Hematopoietic multipotent progenitor cell treated with erythropoietin and hydrocortisone succinate and interleukin-3 and kit ligand, for 8 days (in vitro differentiated cells): ENCODE data around the gene RALGPS2.
"Not testable (repeated sequence)": the region's sequence is repeated elsewhere in the genome, so short reads cannot be mapped to it uniquely, and the experiment has no call there.

ENCODE experiments used
- DNase-seq: peaks from one replicate; pipeline ENCODE4 v3.0.0-alpha.2; 2015

The RALGPS2 gene

DNA sequence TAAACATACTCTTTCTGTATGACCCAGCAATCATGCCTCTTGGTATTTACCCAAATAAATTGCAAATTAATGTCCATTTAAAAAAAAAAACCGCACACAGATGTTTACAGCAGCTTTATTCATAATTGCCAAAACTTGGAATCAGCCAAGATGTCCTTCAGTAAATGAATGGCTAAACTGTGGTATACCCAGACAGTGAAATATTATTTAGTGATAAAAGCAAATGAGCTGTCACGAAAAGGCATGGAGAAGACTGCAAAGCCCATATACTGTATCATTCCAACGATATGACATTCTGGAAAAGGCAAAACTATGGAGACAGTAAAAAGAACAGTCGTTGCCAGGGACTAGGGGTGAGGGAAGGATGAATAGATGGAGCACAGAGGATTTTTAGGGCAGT is 223.6 kb downstream of the RALGPS2 start:
- DNase-seq = no peak

DNA sequence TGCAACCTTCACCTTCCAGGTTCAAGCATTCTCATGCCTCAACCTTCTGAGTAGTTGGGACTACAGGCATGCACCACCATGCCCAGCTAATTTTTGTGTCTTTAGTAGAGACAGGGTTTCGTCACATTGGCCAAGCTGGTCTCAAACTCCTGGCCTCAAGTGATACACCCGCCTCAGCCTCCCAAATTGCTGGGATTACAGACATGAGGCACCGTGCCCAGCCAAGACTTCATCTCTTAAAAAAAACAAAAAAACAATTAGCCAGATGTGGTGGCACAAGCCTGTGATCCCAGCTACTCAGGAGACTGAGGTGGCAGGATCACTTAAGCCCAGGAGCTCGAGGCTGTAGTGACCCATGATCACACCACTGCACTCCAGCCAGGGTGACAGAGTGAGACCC is 224.8 kb downstream of the RALGPS2 start:
- DNase-seq = not testable (repeated sequence)

DNA sequence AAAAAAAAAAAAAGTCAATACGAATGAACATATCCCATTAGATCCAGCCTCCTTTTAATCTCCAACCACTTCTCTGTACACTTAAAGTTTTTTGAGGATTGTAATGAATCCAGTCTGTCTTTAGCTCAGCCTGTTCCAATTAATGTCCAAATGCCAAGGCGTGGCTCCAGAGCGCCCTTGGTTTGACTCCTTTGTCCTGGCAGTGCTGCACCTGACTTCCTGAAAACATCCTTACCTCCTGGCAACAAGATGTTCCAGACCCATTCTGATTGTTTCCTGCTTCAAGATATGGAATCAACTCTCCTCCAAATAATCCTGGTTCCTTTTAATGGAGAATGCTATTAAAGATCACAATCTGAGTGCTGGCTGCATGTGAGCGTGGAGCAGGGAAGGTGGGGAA is 226.6 kb downstream of the RALGPS2 start:
- no peak for DNase-seq

DNA sequence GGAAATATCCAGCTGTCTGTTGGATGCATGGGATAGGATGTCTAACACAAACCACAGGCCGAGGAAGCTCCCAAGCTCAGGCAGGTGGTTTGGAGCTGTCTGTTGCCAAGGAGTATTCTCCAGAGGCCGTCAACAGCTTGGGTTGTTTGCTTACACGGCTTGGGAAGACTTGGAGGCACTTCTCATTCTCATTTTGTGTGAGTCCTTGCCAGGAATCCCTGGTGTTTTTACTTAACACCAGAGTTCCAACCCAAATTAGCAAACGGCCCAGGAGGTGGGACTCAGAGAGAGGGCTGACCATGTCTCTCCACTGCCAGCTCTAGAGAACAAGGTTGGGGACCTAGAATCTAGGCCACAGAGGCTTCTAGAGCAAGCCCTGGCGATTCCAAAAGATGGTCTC is 228.0 kb downstream of the RALGPS2 start:
- DNase-seq = no peak

DNA sequence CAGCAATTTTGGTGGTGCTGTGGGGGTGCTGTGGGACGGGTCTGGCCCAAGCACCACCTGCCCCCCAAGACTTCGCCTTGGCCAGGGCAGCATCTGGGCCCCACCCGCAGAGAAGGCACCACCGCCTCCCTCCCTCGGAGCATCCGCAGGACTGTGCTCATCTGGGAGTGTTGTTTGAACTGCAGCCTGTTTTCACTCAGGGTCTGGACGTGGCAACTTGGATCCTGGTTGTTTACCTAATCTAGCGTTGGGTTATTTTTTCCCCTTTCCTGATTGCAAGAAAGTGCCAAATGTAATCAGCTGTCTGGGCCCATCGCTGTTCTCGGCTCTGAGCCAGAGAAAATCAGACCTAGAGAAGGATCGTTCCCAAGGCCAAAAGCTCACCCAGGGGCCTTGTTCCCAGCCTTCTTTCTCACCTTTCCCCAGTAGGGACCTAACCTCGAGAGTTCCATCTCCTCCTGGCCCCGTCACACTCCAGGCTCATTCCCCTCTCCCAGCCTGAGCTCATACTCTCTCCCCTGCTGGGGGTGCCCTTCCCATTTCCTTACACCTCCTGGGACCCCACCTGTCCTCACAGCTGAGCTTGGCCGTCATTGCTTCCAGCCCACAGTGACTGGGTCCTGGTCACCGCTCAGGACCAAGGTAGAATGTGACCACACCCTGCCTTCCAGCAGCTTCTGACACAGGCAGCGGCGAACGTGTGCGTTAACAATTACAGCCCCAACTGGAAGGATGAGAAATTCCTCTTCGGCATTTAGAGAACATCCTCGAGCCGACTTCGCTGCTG is 228.7 kb downstream of the RALGPS2 start:
- DNase-seq = no peak

DNA sequence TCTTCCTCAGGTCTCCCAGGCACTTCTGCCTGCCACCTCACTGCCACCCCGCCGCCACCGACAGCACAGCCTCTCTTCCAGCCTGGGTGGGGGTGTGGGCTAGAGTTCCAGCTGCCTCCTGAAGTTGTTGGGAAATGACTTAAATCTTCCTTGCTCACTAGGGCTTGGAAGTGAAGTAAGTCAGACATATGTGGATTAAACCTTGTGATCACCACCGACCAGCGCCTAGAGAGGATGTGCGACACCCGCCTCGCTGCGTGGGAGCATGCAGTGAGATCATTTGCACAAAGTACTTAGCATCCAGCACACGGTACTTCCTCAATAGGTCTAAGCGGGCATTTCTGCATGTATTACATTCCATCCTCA is 229.3 kb downstream of the RALGPS2 start:
- DNase-seq = no peak

DNA sequence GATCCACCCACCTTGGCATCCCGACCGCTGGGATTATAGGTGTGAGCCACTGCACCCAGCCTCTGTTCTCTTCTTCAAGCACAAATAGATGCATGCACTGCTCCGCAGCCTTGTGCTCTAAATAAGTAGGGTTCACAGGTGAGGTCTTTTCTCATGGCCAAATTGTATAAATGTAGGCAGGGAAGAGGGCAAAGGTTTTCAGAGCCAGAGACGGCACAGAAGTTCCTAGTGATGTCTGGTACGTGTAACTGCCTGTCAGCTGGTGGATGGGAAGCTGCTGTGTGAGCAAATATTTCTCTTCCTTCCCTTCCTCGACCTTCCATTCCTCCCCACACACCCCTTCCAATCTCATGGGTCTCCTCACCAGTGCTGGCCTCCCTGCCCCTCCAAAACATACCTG is 229.9 kb downstream of the RALGPS2 start:
- no peak for DNase-seq

DNA sequence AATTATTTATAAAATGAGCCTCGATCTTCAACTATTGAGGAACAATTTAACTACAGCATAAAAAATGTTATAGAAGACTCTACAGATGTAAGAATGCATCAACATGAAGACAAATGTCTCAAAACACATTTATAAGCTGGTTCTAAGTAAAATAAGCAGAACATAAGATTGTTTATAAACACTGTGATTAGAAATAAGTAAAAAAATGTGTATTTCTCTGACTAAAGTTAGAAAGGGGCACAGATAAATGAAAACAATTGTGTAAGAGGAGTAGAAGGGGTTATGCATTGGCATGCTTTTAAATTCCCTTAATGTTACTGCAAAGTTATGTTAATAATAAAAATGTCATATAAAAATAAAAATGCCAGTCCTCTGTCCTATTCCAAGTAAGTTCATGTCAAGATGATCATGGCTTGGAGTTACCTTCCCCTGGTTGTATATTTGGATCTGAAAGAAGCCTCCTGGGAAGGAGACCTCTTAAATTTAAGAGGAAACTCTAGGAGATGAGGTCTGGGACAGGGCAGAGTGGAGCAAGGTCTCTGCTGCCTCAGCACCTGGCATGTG is 230.4 kb downstream of the RALGPS2 start:
- DNase-seq = no peak

DNA sequence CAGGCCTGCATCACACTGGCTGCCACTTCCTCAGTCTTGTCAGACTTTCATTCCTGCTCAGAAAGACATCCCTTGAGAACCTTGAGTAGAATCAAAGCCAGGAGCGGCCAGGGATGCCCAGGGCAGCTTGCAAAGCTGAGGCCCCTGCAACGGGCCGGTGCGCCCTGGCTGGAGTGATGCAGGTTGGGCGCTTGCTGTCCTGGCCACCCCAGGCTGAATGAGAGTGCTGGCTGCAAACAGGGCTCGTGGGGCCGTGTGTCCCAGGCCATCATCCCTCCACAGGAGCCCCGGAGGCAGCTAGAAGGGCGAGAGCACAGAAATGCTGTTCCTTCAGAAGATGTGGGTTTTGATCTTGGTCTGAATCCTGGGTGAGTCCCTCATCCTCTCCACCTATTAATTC is 233.4 kb downstream of the RALGPS2 start:
- DNase-seq = no peak

DNA sequence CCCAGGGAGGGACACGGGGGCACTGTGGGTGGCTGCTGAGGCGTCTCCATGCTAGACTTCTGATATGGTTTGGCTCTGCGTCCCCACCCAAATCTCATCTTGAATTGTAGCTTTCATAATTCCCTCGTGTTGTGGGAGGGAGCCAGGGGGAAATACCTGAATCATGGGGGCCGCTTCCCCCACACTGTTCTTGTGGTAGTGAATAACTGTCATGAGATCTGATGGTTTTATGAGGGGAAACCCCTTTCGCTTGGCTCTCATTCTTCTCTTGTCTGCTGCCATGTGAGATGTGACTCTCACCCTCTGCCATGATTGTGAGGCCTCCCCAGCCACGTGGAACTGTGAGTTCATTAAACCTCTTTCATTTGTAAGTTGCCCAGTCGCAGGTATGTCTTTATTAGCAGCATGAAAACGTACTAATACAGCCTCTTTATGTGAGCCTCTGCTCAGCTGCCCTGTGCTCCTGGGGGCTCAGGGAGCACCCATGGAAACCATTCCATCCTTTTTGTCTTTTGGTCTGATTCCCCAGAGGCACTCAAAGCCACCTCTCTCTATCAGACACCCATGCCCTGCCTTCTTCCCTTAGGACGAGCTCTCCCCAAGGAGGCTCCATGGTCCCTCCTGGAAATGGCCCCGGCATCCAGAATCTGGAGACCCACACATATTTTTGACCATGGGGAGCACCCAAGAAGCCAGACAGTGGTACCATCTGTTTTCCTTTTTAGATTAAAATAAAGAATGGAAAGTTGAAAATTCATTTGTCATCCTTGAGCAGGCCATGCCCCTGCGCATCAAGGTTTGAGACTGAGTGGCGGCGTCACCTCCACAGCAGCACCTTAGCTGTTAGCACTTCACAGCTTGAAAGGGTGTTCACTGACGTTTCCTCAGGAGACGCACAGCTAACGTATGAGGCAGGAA is 234.8 kb downstream of the RALGPS2 start:
- DNase-seq = no peak

DNA sequence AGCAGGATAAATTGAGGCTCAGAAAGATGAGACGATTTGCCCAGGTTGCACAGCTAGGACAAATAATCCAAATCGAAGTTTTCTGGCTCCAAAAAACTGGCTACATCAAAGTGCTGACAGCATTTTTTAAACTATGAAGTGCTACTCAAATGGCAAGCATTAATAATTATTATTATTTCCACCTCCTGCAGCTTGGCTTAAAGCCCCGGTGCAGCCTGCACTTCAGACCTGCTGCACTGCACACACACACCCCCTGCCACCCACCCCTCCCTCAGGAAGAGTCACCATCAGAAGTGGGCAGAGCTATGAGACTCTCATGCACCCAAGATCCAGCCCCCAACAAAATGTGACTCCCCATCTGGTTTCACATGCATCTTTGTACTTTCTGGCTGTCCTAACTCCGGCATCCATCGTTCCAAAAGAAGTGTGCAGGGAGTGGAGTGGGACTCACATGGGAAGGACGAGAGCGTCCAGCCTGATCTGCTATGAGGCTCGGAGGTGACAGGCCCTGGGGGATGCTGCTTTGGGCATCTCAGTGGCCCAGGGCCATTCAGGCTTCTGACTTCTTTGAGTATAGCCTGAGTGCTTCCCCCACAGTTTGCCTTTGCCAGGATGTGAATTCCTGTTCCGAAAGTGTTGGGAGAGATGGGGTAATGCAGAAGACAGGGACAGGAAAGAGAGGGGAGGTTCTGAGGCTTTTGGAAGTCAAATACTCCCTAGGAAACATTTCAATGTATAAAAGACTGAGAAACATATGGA is 235.6 kb downstream of the RALGPS2 start:
- DNase-seq = no peak

DNA sequence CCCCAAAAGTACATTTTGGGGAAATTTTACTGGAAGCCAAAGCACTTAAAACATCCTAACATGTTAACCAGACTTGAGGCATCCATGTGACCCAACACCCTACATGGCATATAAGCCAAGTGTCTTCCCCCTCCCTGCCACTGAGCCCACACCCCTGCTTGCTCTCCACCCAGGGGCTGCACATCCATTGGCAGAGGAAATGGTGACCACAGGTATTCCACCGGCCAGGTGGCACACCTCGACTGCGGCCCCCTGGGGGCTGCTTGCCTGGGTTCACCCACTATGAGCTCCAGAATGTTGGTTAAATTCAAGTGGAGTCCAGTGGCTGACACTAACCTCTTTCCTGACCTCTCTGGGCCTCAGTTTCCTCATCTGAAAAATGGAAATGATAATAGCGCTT is 236.3 kb downstream of the RALGPS2 start:
- DNase-seq = no peak

DNA sequence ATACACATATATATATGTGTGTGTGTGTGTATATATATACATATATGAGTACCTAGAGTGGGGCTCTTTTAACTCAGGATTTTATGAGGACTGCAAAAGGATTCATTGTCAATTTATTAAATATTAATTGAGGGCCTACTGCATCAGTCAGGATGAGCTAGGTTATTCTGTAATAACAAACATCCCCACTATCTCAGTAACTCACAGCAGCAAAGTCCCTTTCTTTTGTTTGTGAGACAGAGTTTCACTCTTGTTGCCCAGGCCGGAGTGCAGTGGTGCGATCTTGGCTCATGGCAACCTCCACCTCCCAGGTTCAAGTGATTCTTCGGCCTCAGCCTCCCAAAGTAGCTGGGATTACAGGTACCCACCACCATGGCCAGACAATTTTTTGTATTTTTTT is 236.8 kb downstream of the RALGPS2 start:
- no peak for DNase-seq

DNA sequence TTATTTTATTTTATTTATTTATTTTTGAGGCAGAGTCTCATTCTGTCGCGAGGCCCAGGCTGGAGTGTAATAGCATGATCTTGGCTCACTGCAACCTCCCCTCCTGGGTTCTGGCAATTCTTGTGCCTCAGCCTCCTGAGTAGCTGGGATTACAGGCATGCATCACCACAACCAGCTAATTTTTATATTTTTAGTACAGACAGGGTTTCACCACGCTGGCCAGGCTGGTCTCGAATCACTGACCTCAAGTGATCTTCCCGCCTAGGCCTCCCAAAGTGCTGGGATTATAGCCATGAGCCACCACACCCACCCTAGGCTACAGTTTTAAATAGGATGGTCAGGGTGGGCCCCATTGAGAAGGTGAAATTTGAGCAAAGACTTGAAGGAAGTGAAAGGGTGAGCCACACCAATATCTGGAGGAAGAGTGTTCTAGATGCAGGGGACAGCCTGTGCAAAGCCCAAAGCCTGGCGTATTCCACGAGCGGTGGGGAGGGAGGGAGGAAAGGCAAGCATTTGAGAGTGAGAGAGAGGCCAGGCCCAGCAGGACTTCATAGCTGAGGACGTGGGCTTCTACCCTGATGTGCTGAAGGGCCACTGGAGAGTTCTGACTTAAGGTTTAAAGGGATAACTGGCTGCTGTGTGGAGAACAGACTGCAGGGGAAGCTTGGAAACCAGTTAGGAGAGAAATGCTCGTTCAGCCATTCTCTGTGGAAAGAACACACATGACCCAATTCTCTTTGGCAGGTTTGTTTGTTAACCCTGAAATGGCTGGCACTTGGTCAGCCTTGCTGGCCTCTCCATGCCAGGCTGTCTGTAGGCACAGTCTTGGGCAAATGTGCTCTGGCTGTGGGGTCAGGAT is 238.0 kb downstream of the RALGPS2 start:
- no peak for DNase-seq

DNA sequence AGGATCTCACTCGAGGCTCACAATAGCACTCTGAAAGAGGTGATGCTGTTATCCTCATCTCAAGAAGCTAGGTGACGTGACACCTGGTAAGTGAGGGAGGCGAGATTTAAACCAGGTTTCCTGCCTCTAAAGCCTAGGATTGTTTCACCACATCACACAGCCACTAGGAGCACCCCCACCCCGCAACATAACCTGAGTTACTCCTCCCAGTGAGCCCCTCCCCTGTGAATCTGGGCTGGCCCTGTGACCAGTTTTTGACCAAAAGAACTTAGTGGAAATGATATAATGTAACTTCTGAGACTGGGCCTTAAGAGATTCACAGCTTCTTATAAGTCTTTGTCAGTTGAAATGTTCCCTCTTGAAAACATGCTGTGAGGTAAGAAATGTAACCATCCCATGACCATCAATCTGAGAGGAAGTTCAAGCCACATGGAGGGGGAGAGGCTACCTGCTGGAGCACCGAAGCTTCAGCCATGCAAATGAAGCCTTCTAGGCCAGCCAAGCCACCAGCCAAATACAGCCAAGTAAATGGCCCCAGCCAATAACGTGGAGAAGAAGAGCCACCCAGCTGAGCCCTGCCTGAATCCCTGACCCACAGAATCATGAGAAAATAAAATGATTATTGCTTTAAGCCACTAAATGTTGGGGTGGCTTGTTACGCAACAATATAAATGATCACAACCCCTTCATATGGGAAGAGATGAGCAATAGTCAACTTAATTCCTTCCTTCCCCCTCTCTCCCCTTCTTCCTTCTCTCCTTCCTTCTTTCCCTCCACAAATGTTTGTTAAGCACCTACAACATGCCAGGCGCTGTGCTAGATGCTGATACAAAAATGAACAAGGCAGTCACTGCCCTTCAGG is 239.7 kb downstream of the RALGPS2 start:
- no peak for DNase-seq

DNA sequence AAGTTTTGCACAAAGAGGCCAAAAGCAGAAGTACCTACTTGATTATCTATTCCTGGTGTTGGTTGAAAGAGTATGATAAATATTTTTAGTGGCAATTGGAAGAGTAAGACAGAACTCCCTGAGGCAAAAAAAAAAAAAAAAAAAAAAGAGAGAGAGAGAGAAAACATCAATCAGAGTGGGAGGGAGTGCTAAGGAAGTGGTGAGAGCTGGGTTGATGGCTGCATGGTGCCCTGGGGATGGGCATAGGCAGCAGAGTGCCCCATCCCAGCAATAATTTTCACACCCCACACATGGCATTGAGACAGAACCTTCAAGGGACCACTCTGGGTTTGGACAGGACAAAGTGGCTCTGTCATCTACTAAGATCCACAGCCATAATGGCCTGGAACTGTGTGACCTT is 241.3 kb downstream of the RALGPS2 start:
- DNase-seq = no peak

DNA sequence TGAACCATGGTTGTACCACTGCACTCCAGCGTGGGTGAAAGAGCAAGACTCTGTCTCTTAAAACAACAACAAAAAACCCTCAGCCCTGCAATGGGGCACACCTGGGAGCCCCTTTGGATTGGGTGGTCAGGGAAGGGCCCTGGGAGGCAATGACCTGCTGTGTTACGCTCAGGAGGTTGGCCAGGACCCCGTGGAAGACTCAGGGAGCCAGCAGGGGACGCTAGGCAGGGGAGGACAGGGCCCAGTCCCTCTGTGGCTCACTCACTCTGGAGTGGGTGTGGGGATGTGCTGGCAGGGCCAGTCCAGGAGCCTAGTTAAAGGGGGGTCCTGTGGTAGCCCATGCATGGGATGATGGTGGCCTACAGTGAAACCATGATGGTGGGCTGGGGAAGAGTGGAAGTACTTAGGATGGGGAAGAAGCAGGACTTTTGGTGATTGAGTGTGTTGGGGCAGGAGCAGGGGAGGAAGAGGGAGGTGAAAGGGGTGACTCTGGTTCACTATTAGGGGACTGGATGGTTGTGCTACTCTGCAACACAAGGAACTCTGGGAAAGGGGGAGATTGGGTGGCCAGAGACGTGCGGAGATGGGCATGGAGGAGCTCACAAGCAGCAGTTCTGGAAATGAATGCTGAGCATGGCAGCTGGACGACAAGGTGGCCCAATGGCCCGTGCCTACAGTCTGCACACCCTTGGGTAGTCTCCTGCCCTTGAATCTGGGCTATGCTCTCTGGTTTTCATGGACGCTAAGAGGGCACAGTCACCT is 244.4 kb downstream of the RALGPS2 start:
- DNase-seq = no peak

DNA sequence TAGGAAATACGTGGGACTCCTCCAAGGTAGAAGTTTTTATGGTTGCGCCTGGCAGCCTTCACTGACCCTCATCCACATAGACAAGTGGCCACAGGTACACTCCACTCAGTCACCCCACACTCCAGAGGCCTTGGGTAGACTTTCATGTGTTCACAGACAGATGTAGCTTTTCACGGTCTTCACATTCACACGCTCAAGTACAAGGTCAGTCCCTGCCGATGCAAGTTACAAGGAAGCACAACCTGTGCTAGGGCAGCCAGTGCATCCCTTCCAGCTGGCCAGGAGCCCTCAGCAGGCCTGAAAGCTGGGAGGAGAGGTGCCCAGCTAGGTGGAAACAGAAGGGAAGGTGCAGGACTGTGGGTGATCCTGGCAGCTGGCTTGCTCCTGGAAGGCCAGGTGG is 245.1 kb downstream of the RALGPS2 start:
- no peak for DNase-seq
